ENCODE results near the gene CYRIA.

Gene CYRIA

GRCh38 chr2:16664809-16665747, 556 bp downstream of the CYRIA start:
- no peak for DNase-seq

- DNase-seq: peak; percentile 36
Measured at GRCh38 chr2:16664052-16664731, 1.4 kb downstream of the CYRIA start.

GRCh38 chr2:16663121-16663905, 2.3 kb downstream of the CYRIA start:
- DNase-seq: no peak

- DNase-seq: no peak
Measured at GRCh38 chr2:16661936-16662839, 3.4 kb downstream of the CYRIA start.

GRCh38 chr2:16661526-16661925, 4.1 kb downstream of the CYRIA start:
- DNase-seq: no peak

GRCh38 chr2:16660556-16660955, 5.1 kb downstream of the CYRIA start:
- no peak for DNase-seq

GRCh38 chr2:16660114-16660513, 5.5 kb downstream of the CYRIA start:
- DNase-seq: no peak

GRCh38 chr2:16658076-16658739, 7.4 kb downstream of the CYRIA start:
- DNase-seq: no peak

GRCh38 chr2:16657671-16658070, 8.0 kb downstream of the CYRIA start:
- DNase-seq: no peak

- DNase-seq: no peak
Measured at GRCh38 chr2:16656784-16657391, 8.7 kb downstream of the CYRIA start.

GRCh38 chr2:16655905-16656642, 9.6 kb downstream of the CYRIA start:
- no peak for DNase-seq

- DNase-seq: no peak
Measured at GRCh38 chr2:16655445-16655837, 10.2 kb downstream of the CYRIA start.

GRCh38 chr2:16654833-16655444, 10.7 kb downstream of the CYRIA start:
- no peak for DNase-seq

- no peak for DNase-seq
Measured at GRCh38 chr2:16653799-16654198, 11.8 kb downstream of the CYRIA start.

GRCh38 chr2:16653083-16653375, 12.6 kb downstream of the CYRIA start:
- no peak for DNase-seq

- DNase-seq: no peak
Measured at GRCh38 chr2:16652296-16653082, 13.1 kb downstream of the CYRIA start.

GRCh38 chr2:16650287-16651249, 15.1 kb downstream of the CYRIA start:
- DNase-seq: no peak
